GM23338 (cell line): ENCODE measurements around the gene PPHLN1. TPM values are rescaled to one million over a fixed set of nuclear protein-coding genes. Genes with fewer than 3 reads are reported as not detected.

Experiments
- ATAC-seq: fragments of 200-7000 bp; cut with Tn5 transposase; 3 replicates; pipeline ENCODE4 v1.9.1; 2020
- DNase-seq: peaks from one replicate; pipeline ENCODE4 v3.0.0-alpha.2; 2015; ENCODE audit warnings: low spot score
- H2AFZ ChIP-seq: fragments of 200-600 bp; sonication (generic); 2 replicates; pipeline ENCODE4 v1.8.0; 2016; ENCODE audit warnings: antibody characterized with exemption, mild to moderate bottlenecking, moderate library complexity
- H3F3A ChIP-seq: fragments of 200-600 bp; sonication (generic); replicated peaks from 2 replicates; pipeline ENCODE4 v1.8.0; 2017; ENCODE audit warnings: antibody characterized with exemption, mixed run types, low read depth
- H3K27ac ChIP-seq: fragments of 200-600 bp; sonication (generic); 2 replicates; pipeline ENCODE4 v1.6.1; 2016; ENCODE audit warnings: low read depth
- H3K27me3 ChIP-seq: fragments of 200-600 bp; sonication (generic); 2 replicates; pipeline ENCODE4 v1.8.0; 2016; ENCODE audit warnings: mild to moderate bottlenecking, mixed run types, moderate library complexity; ENCODE audit not compliant: insufficient read depth
- H3K36me3 ChIP-seq: fragments of 200-600 bp; sonication (generic); 2 replicates; pipeline ENCODE4 v1.8.0; 2016; ENCODE audit warnings: mild to moderate bottlenecking; ENCODE audit not compliant: insufficient read depth
- H3K4me1 ChIP-seq: fragments of 200-600 bp; sonication (generic); 2 replicates; pipeline ENCODE4 v1.8.0; 2016; ENCODE audit warnings: mild to moderate bottlenecking, moderate library complexity; ENCODE audit not compliant: insufficient read depth
- H3K4me2 ChIP-seq: fragments of 200-600 bp; sonication (generic); 2 replicates; pipeline ENCODE4 v1.7.1; 2017; ENCODE audit warnings: mixed run types
- H3K4me3 ChIP-seq: fragments of 200-600 bp; sonication (generic); 2 replicates; pipeline ENCODE4 v1.6.1; 2016; ENCODE audit warnings: mixed run types
- H3K79me2 ChIP-seq: fragments of 200-600 bp; sonication (generic); replicated peaks from 2 replicates; pipeline ENCODE4 v1.8.0; 2017; ENCODE audit warnings: mild to moderate bottlenecking; ENCODE audit not compliant: insufficient read depth
- H3K9me2 ChIP-seq: fragments of 200-600 bp; sonication (generic); 2 replicates; pipeline ENCODE4 v1.8.0; 2017; ENCODE audit not compliant: insufficient read depth
- H4K20me1 ChIP-seq: fragments of 200-600 bp; sonication (generic); replicated peaks from 2 replicates; pipeline ENCODE4 v1.8.0; 2017; ENCODE audit warnings: mild to moderate bottlenecking; ENCODE audit not compliant: insufficient read depth
- H3K27ac Mint-ChIP-seq: 2 replicates; pipeline ENCODE4 v1.8.0; 2020; ENCODE audit warnings: inconsistent platforms, mild to moderate bottlenecking, moderate library complexity, mixed read lengths
- H3K27me3 Mint-ChIP-seq: 3 replicates; pipeline ENCODE4 v1.8.0; 2022; ENCODE audit warnings: low read depth, mild to moderate bottlenecking, moderate library complexity, mixed read lengths, inconsistent platforms; ENCODE audit not compliant: insufficient read depth, poor library complexity
- H3K36me3 Mint-ChIP-seq: 3 replicates; pipeline ENCODE4 v1.8.0; 2021; ENCODE audit warnings: low read depth, mild to moderate bottlenecking, inconsistent platforms, moderate library complexity, mixed read lengths
- H3K4me1 Mint-ChIP-seq: 3 replicates; pipeline ENCODE4 v1.8.0; 2020; ENCODE audit warnings: mild to moderate bottlenecking, inconsistent platforms, mixed read lengths
- H3K4me3 Mint-ChIP-seq: 3 replicates; pipeline ENCODE4 v1.8.0; 2021; ENCODE audit warnings: moderate library complexity, mild to moderate bottlenecking, inconsistent platforms, mixed read lengths
- H3K9me3 Mint-ChIP-seq: 3 replicates; pipeline ENCODE4 v1.8.0; 2020; ENCODE audit warnings: moderate library complexity, mild to moderate bottlenecking, inconsistent platforms, mixed read lengths
- CTCF ChIP-seq, 2 experiments: fragments of 200-600 bp in 1 of 2; sonication (generic) in 1 of 2; conservative IDR thresholded peaks; 2 replicates each; pipeline versions ENCODE4 v1.5.1 to v1.6.1; 2016 to 2017; ENCODE audit warnings: antibody characterized with exemption in 2 of 2, low read depth in 2 of 2, mild to moderate bottlenecking in 2 of 2, moderate library complexity in 1 of 2
- ETS1 ChIP-seq: IDR thresholded peaks from 2 replicates; pipeline ENCODE4 v1.6.1; 2016; ENCODE audit warnings: antibody characterized with exemption
- EZH2 ChIP-seq: fragments of 200-600 bp; sonication (generic); IDR thresholded peaks from one replicate; pipeline ENCODE4 v1.8.0; 2017; ENCODE audit warnings: antibody characterized with exemption, mild to moderate bottlenecking, low read depth; ENCODE audit not compliant: unreplicated experiment
- EZH2phosphoT487 ChIP-seq: fragments of 200-600 bp; sonication (generic); IDR thresholded peaks from one replicate; pipeline ENCODE4 v1.8.1; 2018; ENCODE audit warnings: antibody characterized with exemption; ENCODE audit not compliant: unreplicated experiment
- JUNB ChIP-seq: IDR thresholded peaks from one replicate; pipeline ENCODE4 v1.6.1; 2016; ENCODE audit warnings: antibody characterized with exemption; ENCODE audit not compliant: unreplicated experiment
- NANOG ChIP-seq: IDR thresholded peaks from 2 replicates; pipeline ENCODE4 v1.6.1; 2016; ENCODE audit warnings: antibody characterized with exemption, borderline replicate concordance
- POLR2AphosphoS5 ChIP-seq: IDR thresholded peaks from 2 replicates; pipeline ENCODE4 v1.6.1; 2016; ENCODE audit warnings: antibody characterized with exemption, low read depth
- ZNF114 ChIP-seq: fragments of 250-450 bp; sonication (Bioruptor Pico); IDR thresholded peaks from 2 replicates; pipeline ENCODE4 v1.5.0; 2020; ENCODE audit warnings: mild to moderate bottlenecking, moderate library complexity
- polyA plus RNA-seq: library from polyadenylated mRNA; unstranded; fragments of >200 nt; fragmentation: Nextera tagmentation; extraction: Ambion mirVana; gene quantifications from 2 replicates; pipeline ENCODE4 v1.2.1, GENCODE V29; 2016
- total RNA-seq: library from RNA; depleted of rRNA; stranded (reverse); fragments of >200 nt; shearing (Covaris generic); gene quantifications from 2 replicates; pipeline ENCODE4 v1.2.3, GENCODE V29; 2014
- TF ChIP-seq, protein P1 (sequence below): fragments of 250-450 bp; sonication (Bioruptor Pico); IDR thresholded peaks from 2 replicates; pipeline ENCODE4 v1.5.0; 2020; ENCODE audit warnings: mild to moderate bottlenecking, moderate library complexity

Gene PPHLN1
- total and polyA plus RNA-seq, 2 experiments from 2014 or later: 93.0 to 103 TPM

DNA sequence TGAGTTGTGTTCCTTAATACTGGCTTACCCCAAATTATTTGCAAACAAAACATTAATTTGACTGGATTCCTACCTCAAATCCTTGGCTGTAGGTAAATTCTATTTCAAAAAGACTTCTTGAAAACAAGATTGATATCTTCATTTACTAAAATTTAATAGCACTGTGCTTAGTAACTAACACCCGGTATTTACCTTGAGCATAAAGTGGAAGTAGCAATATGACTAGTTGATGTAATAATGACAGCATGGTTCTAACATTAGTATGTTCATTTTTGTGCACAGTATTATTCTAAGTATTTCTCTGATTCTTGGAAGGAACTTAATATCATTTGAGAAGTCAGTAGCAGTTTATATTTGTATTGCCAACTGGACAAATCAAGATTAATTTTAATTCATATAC, 96.8 kb downstream of the PPHLN1 start:
- H3K36me3 ChIP-seq: no peaks in the 10 kb centered on the region
- H4K20me1 ChIP-seq: no peaks in the 10 kb centered on the region
- DNase-seq: no peak
- H2AFZ ChIP-seq: no peak overlapping the region
- H3K4me3 ChIP-seq: no peak overlapping the region
- Mint-ChIP-seq H3K4me3 (no peak overlapping the region), H3K9me3 (no peaks in the 10 kb centered on the region), H3K27ac (no peak overlapping the region), H3K4me1 (peaks cover 22% of the 10 kb centered on the region), H3K36me3 (peaks cover 3% of the 10 kb centered on the region; the same call in 1 of the 3 replicates), H3K27me3 (peaks cover 2% of the 10 kb centered on the region)
- H3K27ac ChIP-seq: no peak overlapping the region
- no peaks in the 10 kb centered on the region for H3F3A ChIP-seq
- H3K9me2 ChIP-seq: no peaks in the 10 kb centered on the region
- TF ChIP-seq EZH2: no peak
- peaks cover 12% of the 10 kb centered on the region; the same call in 1 of the 2 replicates for H3K4me1 ChIP-seq
- H3K79me2 ChIP-seq: no peaks in the 10 kb centered on the region
- no peak for ATAC-seq
- no peaks in the 10 kb centered on the region for H3K27me3 ChIP-seq
- H3K4me2 ChIP-seq: no peak overlapping the region

DNA sequence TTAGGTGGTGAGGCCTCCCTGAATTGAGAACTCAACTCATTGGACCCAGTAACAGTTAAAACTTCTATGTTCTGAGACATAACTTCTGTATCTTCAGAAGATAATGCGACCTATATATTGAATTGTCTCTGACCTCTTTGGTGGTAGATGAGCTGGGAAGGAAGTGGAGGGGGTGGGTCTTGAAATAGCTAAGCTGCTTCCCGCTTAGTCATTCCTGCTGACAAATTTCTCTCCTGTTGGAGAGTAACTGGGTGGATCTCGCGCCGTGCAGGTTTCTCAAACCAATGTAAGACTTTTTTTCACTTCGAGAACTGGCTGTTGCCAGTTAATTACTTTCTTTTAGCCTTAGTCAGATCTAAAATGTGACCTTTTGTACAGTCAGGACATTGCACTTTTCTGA, 100.8 kb downstream of the PPHLN1 start:
- H3K4me2 ChIP-seq: 0 out of 2 replicates have a peak overlapping the region, but pooled peaks have one; percentile 8
- peak; percentile 67 for ATAC-seq
- peak; percentile 60 for DNase-seq
- TF ChIP-seq POLR2AphosphoS5 (no peak), ZNF114 (CRISPR knock-in tag) (no peak), JUNB (no peak), ETS1 (no peak), CTCF (conservative IDR thresholded peaks at IDR 0.05; ENCODE audit: low read depth in 2 of 2) (no peak), EZH2 (no peak), EZH2phosphoT487 (no peak), NANOG (no peak)
- TF ChIP-seq, protein P1, sequence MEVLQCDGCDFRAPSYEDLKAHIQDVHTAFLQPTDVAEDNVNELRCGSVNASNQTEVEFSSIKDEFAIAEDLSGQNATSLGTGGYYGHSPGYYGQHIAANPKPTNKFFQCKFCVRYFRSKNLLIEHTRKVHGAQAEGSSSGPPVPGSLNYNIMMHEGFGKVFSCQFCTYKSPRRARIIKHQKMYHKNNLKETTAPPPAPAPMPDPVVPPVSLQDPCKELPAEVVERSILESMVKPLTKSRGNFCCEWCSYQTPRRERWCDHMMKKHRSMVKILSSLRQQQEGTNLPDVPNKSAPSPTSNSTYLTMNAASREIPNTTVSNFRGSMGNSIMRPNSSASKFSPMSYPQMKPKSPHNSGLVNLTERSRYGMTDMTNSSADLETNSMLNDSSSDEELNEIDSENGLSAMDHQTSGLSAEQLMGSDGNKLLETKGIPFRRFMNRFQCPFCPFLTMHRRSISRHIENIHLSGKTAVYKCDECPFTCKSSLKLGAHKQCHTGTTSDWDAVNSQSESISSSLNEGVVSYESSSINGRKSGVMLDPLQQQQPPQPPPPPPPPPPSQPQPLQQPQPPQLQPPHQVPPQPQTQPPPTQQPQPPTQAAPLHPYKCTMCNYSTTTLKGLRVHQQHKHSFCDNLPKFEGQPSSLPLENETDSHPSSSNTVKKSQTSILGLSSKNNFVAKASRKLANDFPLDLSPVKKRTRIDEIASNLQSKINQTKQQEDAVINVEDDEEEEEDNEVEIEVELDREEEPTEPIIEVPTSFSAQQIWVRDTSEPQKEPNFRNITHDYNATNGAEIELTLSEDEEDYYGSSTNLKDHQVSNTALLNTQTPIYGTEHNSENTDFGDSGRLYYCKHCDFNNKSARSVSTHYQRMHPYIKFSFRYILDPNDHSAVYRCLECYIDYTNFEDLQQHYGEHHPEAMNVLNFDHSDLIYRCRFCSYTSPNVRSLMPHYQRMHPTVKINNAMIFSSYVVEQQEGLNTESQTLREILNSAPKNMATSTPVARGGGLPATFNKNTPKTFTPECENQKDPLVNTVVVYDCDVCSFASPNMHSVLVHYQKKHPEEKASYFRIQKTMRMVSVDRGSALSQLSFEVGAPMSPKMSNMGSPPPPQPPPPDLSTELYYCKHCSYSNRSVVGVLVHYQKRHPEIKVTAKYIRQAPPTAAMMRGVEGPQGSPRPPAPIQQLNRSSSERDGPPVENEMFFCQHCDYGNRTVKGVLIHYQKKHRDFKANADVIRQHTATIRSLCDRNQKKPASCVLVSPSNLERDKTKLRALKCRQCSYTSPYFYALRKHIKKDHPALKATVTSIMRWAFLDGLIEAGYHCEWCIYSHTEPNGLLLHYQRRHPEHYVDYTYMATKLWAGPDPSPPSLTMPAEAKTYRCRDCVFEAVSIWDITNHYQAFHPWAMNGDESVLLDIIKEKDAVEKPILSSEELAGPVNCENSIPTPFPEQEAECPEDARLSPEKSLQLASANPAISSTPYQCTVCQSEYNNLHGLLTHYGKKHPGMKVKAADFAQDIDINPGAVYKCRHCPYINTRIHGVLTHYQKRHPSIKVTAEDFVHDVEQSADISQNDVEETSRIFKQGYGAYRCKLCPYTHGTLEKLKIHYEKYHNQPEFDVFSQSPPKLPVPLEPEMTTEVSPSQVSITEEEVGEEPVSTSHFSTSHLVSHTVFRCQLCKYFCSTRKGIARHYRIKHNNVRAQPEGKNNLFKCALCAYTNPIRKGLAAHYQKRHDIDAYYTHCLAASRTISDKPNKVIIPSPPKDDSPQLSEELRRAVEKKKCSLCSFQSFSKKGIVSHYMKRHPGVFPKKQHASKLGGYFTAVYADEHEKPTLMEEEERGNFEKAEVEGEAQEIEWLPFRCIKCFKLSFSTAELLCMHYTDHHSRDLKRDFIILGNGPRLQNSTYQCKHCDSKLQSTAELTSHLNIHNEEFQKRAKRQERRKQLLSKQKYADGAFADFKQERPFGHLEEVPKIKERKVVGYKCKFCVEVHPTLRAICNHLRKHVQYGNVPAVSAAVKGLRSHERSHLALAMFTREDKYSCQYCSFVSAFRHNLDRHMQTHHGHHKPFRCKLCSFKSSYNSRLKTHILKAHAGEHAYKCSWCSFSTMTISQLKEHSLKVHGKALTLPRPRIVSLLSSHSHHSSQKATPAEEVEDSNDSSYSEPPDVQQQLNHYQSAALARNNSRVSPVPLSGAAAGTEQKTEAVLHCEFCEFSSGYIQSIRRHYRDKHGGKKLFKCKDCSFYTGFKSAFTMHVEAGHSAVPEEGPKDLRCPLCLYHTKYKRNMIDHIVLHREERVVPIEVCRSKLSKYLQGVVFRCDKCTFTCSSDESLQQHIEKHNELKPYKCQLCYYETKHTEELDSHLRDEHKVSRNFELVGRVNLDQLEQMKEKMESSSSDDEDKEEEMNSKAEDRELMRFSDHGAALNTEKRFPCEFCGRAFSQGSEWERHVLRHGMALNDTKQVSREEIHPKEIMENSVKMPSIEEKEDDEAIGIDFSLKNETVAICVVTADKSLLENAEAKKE (CRISPR knock-in tag): no peak

More for the DNA sequence above, 100.8 kb downstream of the PPHLN1 start:
- Mint-ChIP-seq H3K9me3 (no peaks in the 10 kb centered on the region), H3K27me3 (peaks cover 2% of the 10 kb centered on the region), H3K4me3 (no peak overlapping the region), H3K27ac (peak overlapping the region; percentile 76), H3K4me1 (peaks cover 23% of the 10 kb centered on the region), H3K36me3 (peaks cover 8% of the 10 kb centered on the region; the same call in 2 of the 3 replicates)
- Histone ChIP-seq H3K27me3 (no peaks in the 10 kb centered on the region), H3K79me2 (no peaks in the 10 kb centered on the region), H3K4me3 (no peak overlapping the region), H3K9me2 (no peaks in the 10 kb centered on the region), H4K20me1 (no peaks in the 10 kb centered on the region), H3F3A (no peaks in the 10 kb centered on the region), H3K4me1 (peaks cover 12% of the 10 kb centered on the region; the same call in 1 of the 2 replicates), H3K27ac (no peak overlapping the region), H3K36me3 (no peaks in the 10 kb centered on the region), H2AFZ (no peak overlapping the region)
